HG02970 (cell line): ENCODE data around the gene MELK.
"Not testable (repeated sequence)": the region's sequence is repeated elsewhere in the genome, so short reads cannot be mapped to it uniquely, and the experiment has no call there.

Experiments used
- ATAC-seq: cut with Tn5 transposase; IDR thresholded peaks from one replicate; pipeline ENCODE4 v1.9.1; 2021; ENCODE audit warnings: mild to moderate bottlenecking, moderate library complexity, moderate number of reproducible peaks; ENCODE audit not compliant: unreplicated experiment, low FRiP score

The MELK gene

GRCh38 chr9:36572515-36573418 lies at the start of gene MELK:
MELK (plus strand) TSS chr9:36572895; CDS start chr9:36581682, 8,787 bp downstream.
- ATAC-seq: peak; percentile 67

DNA sequence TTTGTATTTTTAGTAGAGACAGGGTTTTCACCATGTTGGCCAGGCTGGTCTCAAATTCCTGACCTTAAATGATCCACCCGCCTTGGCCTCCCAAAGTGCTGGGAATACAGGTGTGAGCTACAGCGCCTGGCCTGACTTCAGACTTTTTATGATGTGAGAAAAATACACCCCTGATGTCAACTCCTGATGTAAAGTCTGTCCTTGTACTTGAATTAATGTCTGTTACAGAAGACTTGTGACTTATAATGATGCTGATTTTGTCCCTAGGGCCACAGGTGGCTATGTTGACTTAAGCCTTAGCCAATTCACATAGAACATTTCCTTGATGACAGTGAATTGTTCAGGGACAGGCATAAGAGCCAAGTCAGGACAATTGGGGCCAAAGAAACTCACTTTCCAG lies 42.5 kb upstream of the MELK start:
- no peak for ATAC-seq

- no peak for ATAC-seq
These were observed 40.3 kb upstream of the MELK start for GRCh38 chr9:36532353-36532752.

DNA sequence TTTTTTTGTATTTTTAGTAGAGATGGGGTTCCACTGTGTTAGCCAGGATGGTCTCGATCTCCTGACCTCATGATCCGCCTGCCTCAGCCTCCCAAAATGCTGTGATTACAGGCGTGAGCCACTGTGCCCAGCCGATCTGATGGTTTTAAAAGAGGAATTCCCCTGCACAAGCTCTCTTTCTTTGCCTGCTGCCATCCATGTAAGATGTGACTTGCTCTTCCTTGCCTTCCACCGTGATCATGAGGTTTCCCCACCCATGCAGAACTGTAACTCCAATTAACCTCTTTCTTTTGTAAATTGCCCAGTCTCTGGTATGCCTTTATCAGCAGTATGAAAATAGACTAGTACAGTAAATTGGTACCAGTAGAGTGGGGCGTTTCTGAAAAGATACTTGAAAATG lies 39.0 kb upstream of the MELK start:
- not testable (repeated sequence) for ATAC-seq

- ATAC-seq: no peak
These were observed 37.6 kb upstream of the MELK start for GRCh38 chr9:36535107-36535506.

- no peak for ATAC-seq
These were observed 34.8 kb upstream of the MELK start for GRCh38 chr9:36537861-36538260.

DNA sequence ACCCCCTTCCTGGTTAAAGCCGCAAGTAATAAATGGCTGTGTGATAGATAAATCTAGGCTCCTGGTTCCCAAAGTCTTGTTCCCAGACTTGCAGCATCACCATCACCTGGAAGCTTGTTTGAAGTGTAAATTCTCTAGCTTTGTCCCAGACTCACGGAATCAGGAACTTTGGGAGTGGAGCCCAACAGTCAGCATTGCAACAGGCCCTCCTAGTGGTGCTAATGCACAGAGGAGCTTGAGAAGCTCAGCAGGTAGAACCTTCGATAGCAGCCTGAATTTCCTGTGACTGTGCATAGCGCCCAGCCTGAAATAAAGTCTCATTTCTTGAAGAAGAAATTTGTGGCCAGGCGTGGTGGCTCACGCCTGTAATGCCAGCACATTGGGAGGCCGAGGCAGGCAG lies 30.3 kb upstream of the MELK start:
- no peak for ATAC-seq

- ATAC-seq: no peak
These were observed 28.8 kb upstream of the MELK start for GRCh38 chr9:36543916-36544315.

- ATAC-seq: no peak
These were observed 25.1 kb upstream of the MELK start for GRCh38 chr9:36547598-36547997.

- no peak for ATAC-seq
These were observed 24.2 kb upstream of the MELK start for GRCh38 chr9:36548454-36548853.

GRCh38 chr9:36550135-36550534 lies 22.6 kb upstream of the MELK start:
- ATAC-seq: no peak

- not testable (repeated sequence) for ATAC-seq
These were observed 22.0 kb upstream of the MELK start for GRCh38 chr9:36550631-36551098.

DNA sequence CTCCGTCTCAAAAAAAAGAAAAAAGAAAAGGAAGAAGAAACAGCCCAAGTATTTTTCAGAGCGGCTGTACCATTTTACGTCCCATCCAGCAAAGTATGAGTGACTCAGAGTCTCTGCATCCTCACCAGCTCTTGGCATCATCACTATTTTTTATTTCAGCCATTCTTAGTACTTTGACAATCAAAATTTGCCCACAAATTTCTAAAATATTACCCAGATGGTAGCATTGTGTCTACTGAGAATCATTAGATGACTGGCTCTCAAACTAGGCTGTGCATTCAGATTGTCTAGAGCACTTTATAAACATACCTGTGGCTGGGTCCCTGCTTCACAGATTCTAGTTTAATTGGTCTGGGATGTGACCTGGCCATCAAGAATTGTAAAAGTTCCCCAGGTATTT lies 21.6 kb upstream of the MELK start:
- ATAC-seq: no peak

DNA sequence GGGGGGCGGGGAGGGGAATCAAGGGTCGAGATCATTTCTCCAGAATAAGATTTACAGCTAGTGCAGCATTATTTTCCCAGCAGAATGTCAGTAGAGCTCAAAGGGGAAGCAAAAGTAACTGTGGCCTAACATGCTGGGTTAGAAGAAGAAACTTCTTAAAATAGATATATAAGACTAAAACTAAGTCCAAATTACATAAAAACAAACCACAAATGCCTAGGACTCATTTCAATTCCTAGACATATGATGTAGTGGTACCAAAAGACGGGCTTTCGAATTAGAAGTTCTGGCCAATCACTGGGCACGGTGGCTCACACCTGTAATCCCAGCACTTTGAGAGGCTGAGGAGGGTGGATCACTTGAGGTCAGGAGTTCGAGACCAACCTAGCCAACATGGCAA lies 20.8 kb upstream of the MELK start:
- no peak for ATAC-seq

DNA sequence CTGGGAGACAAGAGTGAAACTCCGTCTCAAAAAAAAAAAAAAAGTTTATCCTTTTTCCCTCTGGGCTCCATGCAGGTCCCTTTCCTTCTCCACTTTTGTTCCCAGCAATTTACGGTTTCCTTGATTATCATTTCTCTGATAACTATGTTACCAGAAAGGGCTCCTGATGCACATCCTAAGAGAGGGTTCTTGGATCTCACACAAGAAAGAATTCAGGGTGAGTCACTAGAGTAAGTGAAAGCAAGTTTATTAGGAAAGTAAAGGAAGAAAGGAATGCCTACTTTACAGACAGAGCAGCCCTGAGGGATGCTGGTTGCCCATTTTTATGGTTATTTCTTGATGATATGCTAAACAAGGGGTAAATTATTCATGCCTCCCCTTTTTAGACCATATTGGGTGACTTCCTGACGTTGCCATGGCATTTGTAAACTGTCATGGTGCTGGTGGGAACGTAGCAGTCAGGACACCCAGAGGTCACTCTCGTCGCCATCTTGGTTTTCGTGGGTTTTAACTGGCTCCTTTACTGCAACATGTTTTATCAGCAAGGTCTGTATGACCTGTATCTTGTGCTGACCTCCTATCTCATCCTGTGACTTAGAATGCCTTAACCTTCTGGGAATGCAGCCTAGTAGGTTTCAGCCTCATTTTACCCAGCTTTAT lies 13.5 kb upstream of the MELK start:
- no peak for ATAC-seq

GRCh38 chr9:36560771-36561170 lies 11.9 kb upstream of the MELK start:
- ATAC-seq: no peak

GRCh38 chr9:36562801-36563200 lies 9.9 kb upstream of the MELK start:
- not testable (repeated sequence) for ATAC-seq

- ATAC-seq: no peak
These were observed 5.9 kb upstream of the MELK start for GRCh38 chr9:36566813-36567221.

DNA sequence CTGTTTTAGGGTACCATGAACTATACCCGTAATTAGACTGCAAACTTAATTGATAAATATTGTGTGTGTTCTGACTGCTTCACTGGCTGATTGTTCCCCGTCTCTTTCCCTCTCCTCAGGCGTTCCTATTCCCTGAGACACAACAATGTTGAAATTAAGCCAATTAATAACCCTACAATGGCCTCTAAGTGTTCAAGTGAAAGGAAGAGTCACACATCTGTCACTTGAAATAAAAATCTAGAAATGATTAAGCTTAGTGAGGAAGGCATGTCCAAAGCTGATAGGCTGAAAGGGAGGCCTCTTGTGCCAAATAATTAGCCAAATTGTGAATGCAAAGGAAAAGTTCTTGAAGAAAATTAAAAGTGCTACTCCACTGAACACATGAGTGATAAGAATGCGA lies 4.0 kb upstream of the MELK start:
- not testable (repeated sequence) for ATAC-seq

- ATAC-seq: no peak
These were observed 1.4 kb upstream of the MELK start for GRCh38 chr9:36571333-36571732.

- ATAC-seq: not testable (repeated sequence)
These were observed 1.4 kb downstream of the MELK start for GRCh38 chr9:36574045-36574444.
